Subcutaneous abdominal adipose tissue (tissue), 5 donors: ENCODE results near the gene TP53TG5.
"Not testable (repeated sequence)": the region's sequence is repeated elsewhere in the genome, so short reads cannot be mapped to it uniquely, and the experiment has no call there.

Experiments
- H3K27ac ChIP-seq: one replicate; pipeline ENCODE4 v1.7.0; 2013; ENCODE audit warnings: low read depth, mild to moderate bottlenecking, inconsistent platforms, low read length, moderate library complexity
- H3K27me3 ChIP-seq, 5 donors: one replicate each; pipeline ENCODE4 v1.7.0; 2013; ENCODE audit warnings: low read length in 5 of 5, inconsistent platforms in 1 of 5; ENCODE audit not compliant: control insufficient read depth in 5 of 5, insufficient read depth in 4 of 5
- H3K36me3 ChIP-seq, 5 donors: one replicate each; pipeline ENCODE4 v1.7.0; 2013; ENCODE audit warnings: low read length in 5 of 5; ENCODE audit not compliant: control insufficient read depth in 5 of 5, insufficient read depth in 5 of 5
- H3K4me1 ChIP-seq, 5 donors: one replicate each; pipeline ENCODE4 v1.7.0; 2013; ENCODE audit warnings: low read length in 5 of 5, mild to moderate bottlenecking in 3 of 5, moderate library complexity in 1 of 5; ENCODE audit not compliant: control insufficient read depth in 5 of 5, insufficient read depth in 5 of 5
- H3K4me3 ChIP-seq, 5 donors: one replicate each; pipeline ENCODE4 v1.7.0; 2013; ENCODE audit warnings: low read length in 5 of 5, low read depth in 1 of 5
- H3K9ac ChIP-seq, 5 donors: one replicate each; pipeline ENCODE4 v1.7.0; 2013; ENCODE audit warnings: low read length in 5 of 5, mild to moderate bottlenecking in 4 of 5, moderate library complexity in 3 of 5
- H3K9me3 ChIP-seq, 5 donors: one replicate each; pipeline ENCODE4 v1.7.0; 2013; ENCODE audit warnings: low read length in 5 of 5; ENCODE audit not compliant: control insufficient read depth in 5 of 5
- donor health status: healthy.
- donor health status: healthy.
- donor health status: healthy.
- donor health status: healthy.
- donor health status: healthy.

The TP53TG5 gene

DNA sequence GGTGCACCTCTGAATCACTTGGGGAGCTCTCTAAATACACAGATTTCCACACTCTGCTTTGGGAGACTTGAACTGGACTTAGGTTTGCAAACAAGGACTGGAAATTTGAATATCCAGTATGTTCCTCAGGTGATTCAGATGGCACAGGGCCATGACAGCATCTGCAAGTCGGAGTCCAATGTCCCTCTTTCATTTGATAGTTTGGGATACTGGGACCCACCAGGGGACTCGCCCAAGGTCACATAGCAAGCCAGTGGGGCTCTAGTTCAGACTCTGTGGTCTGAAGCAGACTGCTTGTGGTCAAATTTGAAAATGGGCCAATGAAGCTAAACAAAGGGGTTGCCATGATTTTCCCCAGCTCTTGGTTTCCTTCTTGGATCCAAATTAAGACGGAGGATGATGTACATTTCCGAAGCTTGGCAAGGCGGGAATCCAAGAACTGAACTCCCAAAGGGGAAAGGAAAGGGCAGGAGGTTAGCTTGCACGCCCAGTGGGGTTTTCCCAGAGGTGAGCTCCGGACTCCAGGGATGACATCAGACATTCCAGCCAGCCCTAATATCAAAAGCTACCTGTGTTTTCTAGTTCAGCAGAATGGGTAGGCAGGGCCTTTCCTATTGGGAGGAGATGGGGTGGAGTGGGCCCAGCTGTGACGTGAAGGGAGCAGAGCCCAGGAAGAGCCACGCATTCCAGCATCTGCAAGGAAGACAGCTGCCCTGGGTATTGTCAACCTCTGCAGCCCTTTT, 18.5 kb downstream of the TP53TG5 start:
- Histone ChIP-seq H3K36me3 (no peaks in the 10 kb centered on the region), H3K27me3 (no peaks in the 10 kb centered on the region), H3K27ac (peak overlapping the region; percentile 69), H3K9me3 (no peaks in the 10 kb centered on the region), H3K9ac (peak overlapping the region in 3 of 5 donors; percentile 22 to 57 (median 56)), H3K4me3 (no peak overlapping the region), H3K4me1 (peaks cover 13 to 44% (median 38%) of the 10 kb centered on the region in 5 donors)

DNA sequence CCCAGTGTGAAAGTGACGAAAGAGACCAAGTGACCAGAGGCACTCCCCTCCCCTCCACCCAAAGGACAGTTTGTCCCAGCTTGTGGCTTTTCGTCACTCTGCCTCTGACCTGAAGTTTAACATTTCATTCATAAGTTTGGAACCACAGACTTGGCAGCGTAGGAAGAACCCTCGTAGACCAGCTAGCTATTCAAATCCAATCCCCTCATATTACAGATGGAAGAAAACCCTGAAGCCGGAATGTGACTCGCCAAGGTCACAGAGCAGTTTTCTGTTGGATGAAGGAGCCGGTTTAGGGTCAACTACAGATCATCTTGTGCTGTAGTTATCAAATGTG, 19.1 kb downstream of the TP53TG5 start:
- Histone ChIP-seq H3K4me1 (peaks cover 13 to 42% (median 36%) of the 10 kb centered on the region in 5 donors), H3K27ac (peak overlapping the region; percentile 69), H3K4me3 (no peak overlapping the region), H3K27me3 (no peaks in the 10 kb centered on the region), H3K9me3 (no peaks in the 10 kb centered on the region), H3K36me3 (no peaks in the 10 kb centered on the region), H3K9ac (peak overlapping the region in 1 of 5 donors; percentile 56)

DNA sequence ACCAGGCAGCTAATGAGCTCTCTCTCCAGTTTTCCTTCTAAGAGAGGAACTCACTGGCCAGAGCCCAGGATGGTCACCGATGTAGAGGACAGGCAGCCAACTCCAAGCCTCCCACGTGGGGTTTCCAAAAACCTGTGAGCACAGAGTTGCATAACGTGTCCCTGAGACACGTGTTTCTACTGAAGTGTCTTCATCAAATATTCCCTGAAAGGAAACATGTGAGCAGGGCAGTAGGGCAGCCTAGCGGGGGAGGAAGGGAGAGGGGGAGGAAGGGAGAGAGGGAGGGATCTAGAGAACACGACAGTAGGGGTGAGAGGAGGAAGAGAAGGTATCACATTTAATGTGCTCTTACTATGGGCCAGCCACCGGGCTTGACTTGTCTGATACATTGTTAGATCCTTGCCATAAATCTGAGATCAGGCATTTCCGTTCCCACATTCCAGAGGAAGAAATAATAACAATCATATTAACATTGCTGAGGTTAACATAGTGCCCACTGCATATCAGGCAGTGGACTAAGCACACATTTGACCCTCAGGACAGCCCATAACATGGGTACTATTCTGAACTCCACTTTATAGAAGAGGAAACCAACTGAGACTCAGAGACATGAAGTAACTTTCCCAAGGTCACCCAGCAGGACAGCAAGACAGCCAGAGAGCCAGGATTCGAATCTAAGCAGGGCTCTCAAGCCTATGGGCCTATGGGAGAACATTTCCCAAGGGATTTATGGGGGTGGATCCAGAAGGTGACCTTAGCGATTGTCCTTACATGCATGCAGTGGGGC, 19.6 kb downstream of the TP53TG5 start:
- Histone ChIP-seq H3K9ac (peak overlapping the region in 2 of 5 donors; percentile 45 to 56), H3K27ac (peak overlapping the region; percentile 69), H3K9me3 (no peaks in the 10 kb centered on the region), H3K4me3 (peak overlapping the region in 3 of 5 donors; percentile 9 to 23 (median 22)), H3K4me1 (peaks cover 10 to 36% (median 31%) of the 10 kb centered on the region in 5 donors), H3K27me3 (no peaks in the 10 kb centered on the region), H3K36me3 (no peaks in the 10 kb centered on the region)

DNA sequence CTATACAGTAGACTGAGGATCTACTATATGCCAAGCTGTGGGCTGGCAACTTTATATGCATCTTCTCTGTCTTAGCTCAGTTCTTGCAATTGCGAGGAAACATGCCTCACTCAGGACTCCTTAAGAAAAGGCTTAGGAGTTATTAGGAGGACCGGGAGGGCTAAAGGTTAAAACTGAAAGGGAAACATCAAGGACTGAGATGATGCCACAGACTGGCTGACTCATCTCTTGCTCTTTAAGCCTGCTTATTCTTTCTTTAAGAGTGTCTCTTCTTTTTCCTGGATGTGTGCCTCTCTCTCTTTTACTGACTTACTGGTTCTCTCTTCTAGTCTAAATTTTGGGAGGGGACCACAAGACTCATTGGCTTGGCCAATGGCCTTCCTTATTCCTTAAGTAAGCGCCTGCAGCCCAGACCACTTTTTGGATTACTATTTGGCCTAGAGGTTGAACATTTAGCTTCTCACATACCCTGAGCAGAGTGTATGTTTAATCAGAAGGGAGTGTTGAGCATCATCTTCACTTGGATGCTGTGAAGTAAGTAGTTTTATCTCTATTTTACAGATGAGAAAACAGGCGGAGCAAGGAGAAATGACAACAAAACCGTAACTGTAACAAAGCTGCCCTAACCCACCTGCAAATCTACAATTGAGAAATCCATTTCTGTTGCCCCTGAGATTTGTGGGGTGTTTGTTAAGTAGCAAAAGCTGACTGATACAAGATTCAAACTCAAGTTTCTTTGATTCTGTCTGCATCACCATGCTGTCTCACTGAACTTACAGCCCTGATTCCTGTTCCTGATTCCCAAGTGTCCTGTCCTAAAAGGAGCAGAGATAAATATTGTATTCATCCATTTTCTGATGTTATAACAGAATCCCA, 22.7 kb downstream of the TP53TG5 start:
- Histone ChIP-seq H3K4me1 (peaks cover 10 to 31% (median 25%) of the 10 kb centered on the region in 5 donors), H3K36me3 (no peaks in the 10 kb centered on the region), H3K9ac (no peak overlapping the region), H3K9me3 (no peaks in the 10 kb centered on the region), H3K27me3 (no peaks in the 10 kb centered on the region), H3K27ac (no peak overlapping the region), H3K4me3 (no peak overlapping the region)

DNA sequence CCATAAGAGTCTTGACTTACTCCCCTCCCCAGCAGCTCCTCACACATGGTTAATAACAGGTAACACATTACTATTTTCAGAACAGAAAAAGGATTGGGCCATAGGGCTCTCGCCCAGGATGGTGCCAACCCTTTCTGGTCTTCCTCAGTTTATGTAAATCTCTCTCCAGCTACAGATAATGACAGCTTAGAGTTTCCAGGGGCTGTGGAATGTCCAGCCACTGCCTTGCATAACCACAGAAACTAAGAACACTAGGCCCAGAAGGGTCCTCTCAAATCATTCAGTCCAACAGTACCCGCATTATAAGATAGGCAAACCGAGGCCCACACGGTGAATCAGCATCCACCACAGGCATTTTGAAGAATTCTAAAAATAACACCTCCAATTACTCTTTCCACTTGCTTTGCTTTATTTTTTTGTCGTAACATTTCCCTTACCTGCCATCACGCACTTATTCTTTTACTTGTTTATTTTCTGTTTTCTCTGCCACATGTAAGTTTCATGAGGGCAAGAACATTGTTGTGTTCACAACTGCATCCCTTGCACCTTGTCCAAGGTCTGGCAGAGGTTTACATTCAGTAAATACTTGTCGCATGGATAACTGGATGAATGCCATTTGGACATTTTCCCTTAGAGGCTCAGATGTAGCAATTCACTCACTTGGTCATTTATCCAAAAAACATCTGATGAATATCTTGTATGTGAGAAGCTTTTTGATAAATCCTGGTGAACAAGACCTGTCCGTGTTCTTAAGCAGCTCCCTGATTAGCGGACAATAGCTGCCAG, 23.5 kb downstream of the TP53TG5 start:
- Histone ChIP-seq H3K9ac (no peak overlapping the region), H3K36me3 (no peaks in the 10 kb centered on the region)

DNA sequence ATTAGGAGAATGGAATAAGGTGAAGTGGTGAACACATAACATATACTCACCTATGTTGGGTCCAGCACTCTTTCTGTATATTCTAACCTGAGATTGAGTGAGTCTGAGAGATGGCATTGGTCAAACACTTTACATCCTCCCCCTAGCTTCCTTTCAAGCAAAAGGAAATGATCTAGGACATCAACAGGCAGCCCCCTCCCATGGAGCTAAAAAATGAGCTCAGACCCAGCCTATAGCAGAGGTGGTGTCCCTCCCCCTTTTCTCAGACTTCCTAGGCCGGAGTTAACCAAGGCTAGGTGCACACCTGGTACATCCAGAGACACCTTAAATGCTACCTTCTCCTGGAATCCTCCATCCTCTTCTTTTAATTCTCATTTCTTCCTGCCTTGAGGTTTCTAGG, 24.4 kb downstream of the TP53TG5 start:
- Histone ChIP-seq H3K4me3 (no peak overlapping the region), H3K9ac (no peak overlapping the region), H3K9me3 (no peaks in the 10 kb centered on the region), H3K27me3 (no peaks in the 10 kb centered on the region), H3K4me1 (peaks cover 8 to 16% (median 12%) of the 10 kb centered on the region in 5 donors), H3K36me3 (no peaks in the 10 kb centered on the region), H3K27ac (no peak overlapping the region)

More for the DNA sequence above, 23.5 kb downstream of the TP53TG5 start:
- Histone ChIP-seq H3K4me1 (peaks cover 10 to 25% (median 20%) of the 10 kb centered on the region in 5 donors), H3K27ac (no peak overlapping the region), H3K4me3 (no peak overlapping the region), H3K9me3 (no peaks in the 10 kb centered on the region), H3K27me3 (no peaks in the 10 kb centered on the region)

DNA sequence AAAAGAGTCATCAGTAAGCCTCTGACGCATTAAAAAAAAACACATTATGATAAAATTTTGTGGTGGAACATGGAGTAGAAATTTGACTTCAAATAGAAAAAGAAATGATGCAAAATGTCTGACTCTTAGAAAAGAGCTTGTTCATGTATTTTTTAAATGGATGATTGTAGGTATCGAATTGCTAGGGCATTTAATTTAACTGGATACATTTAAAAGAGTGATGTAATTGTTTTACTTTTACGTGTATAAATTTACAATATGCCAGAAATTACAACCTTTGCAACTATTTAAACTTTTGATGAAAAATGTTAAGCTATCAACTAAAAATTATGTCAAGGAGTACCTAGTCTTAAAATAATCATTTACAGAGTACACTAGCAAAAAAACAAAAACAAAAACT, 25.4 kb downstream of the TP53TG5 start:
- Histone ChIP-seq H3K36me3 (no peaks in the 10 kb centered on the region), H3K9me3 (no peaks in the 10 kb centered on the region), H3K27me3 (no peaks in the 10 kb centered on the region), H3K27ac (no peak overlapping the region), H3K9ac (no peak overlapping the region), H3K4me3 (no peak overlapping the region), H3K4me1 (peaks cover 0 to 13% (median 7%) of the 10 kb centered on the region in 5 donors)

DNA sequence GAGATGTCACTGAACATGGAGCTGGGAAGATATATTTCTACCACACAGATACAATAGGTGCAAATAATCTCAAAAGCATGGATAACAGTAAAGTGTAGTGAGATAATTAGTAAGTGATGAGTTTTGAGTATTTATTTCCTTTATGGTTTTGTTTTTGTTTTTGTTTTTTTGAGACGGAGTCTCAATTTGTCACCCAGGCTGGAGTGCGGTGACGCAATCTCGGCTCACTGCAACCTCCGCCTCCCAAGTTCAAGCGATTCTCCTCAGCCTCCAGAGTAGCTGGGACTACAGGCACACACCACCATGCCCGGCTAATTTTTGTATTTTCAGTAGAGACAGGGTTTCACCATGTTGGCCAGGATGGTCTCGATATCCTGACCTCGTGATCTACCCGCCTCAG, 27.3 kb downstream of the TP53TG5 start:
- not testable (repeated sequence) for H3K36me3 ChIP-seq, H3K27me3 ChIP-seq, H3K27ac ChIP-seq, H3K9ac ChIP-seq, H3K4me3 ChIP-seq, H3K9me3 ChIP-seq
- H3K4me1 ChIP-seq: peaks cover 0 to 30% (median 24%) of the 10 kb centered on the region in 5 donors

DNA sequence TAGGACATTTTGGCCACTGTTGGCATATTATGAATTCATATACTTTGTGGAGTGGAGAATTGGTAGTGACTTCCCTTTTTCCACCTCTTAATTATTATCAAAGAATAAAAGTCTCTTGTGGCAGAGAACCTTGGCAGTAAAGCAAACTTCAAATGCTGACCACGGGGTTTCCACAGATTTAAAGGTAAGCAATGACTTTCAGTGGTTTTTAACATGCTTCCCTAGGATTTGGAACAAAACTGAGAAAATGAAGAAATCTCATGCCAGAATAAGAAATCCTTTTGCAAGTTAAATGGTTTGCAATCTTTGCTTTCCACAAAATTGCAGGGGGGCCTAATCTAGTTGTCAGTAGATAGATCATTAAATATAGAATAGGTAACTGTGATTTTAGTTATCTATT, 27.9 kb downstream of the TP53TG5 start:
- Histone ChIP-seq H3K27ac (peak overlapping the region; percentile 13), H3K36me3 (no peaks in the 10 kb centered on the region), H3K27me3 (no peaks in the 10 kb centered on the region), H3K4me3 (no peak overlapping the region), H3K4me1 (peaks cover 2 to 36% (median 28%) of the 10 kb centered on the region in 5 donors), H3K9me3 (no peaks in the 10 kb centered on the region), H3K9ac (no peak overlapping the region)
